ENCODE results near the gene RXFP4. TPM values are rescaled to one million over a fixed set of nuclear protein-coding genes. Genes with fewer than 3 reads are reported as not detected.

The RXFP4 gene
- total and polyA plus RNA-seq, 2 of the 13 experiments (the other 11 are each of a cell fraction or from before 2014, with no cell fraction given) = 0.38 to 1.4 TPM

- TF ChIP-seq ZC3H4 (CRISPR knock-in tag; IDR thresholded peaks at IDR 0.05; ENCODE audit: borderline replicate concordance) (no peak), PRDM4 (CRISPR knock-in tag; IDR thresholded peaks at IDR 0.05; ENCODE audit: borderline replicate concordance) (no peak)
Measured at GRCh38 chr1:155897746-155898145, 43.7 kb upstream of the RXFP4 start (continued).

DNA sequence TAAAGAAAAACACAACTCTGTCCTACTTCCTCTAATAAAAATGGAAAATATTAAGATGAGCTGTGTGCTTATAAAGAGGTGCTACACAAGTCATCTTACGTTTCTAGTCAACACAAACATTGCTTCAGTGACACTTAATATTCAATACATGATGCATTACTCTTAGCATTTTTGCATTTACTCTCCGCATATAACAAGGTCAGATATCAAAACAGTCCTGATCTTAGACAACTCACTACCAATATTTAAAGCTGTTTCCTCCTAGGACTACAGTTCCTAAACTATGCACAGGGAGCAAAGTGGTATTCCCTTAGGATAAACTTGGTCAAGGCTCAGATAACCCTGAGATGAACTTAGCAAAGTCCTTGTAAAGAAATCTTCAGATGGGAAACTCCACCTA lies 42.5 kb upstream of the RXFP4 start:
- DNase-seq (ENCODE audit: low spot score) (no peak), ATAC-seq (no peak), FAIRE-seq (no peak)
- POLR2A ChIA-PET = interaction anchor here (1.1 kb wide), 1 partner anchor 12 kb away, joined by 3 read pairs; the partner anchor contains the start of gene RIT1
- Histone ChIP-seq H4K20me1 (ENCODE audit: insufficient read depth, low read length) (no peaks in the 10 kb centered on the region), H3K27ac (ENCODE audit: extremely low read length, insufficient read depth, low read length) (no peak overlapping the region), H3K9ac (ENCODE audit: insufficient read depth, low read depth, low read length) (no peak overlapping the region), H3K4me1 (ENCODE audit: insufficient read depth, low read length) (peaks cover 3% of the 10 kb centered on the region), H3K27me3 (ENCODE audit: control insufficient read depth in 1 of 2, insufficient read depth in 2 of 2, low read length in 2 of 2) (no peaks in the 10 kb centered on the region), H2AFZ (ENCODE audit: low read length) (no peak overlapping the region), H3K4me3 (replicated peaks in 1 of 3; ENCODE audit: insufficient read depth in 1 of 3, low read depth in 2 of 3, low read length in 3 of 3) (no peak overlapping the region), H3K36me3 (replicated peaks in 1 of 2; ENCODE audit: control insufficient read depth in 1 of 2, insufficient read depth in 2 of 2, low read length in 2 of 2) (peaks cover 10 to 28% of the 10 kb centered on the region in 2 experiments), H3K79me2 (ENCODE audit: insufficient read depth, low read length) (no peaks in the 10 kb centered on the region), H3K4me2 (ENCODE audit: low read depth, low read length) (no peak overlapping the region), H3K9me3 (ENCODE audit: low read length) (no peaks in the 10 kb centered on the region)
- 96% methylated on average over 2 of the region's 2 CpGs for WGBS (ENCODE audit: low lambda C conversion rate)
- intact Hi-C loops (cut with micrococcal nuclease; ENCODE audit: unreplicated experiment) (loop anchor here (10.0 kb wide), 1 partner anchor 1516 kb away; no protein-coding TSS in a partner anchor), in situ Hi-C loops (cut with HindIII; ENCODE audit: extremely low pct_ligation_motif_present, low pct_unique_long_range_greater_than_20kb) (no loop called here)
- CTCF ChIA-PET (ENCODE audit: low intra/inter-chr PET ratio, low total read pairs) = no interaction called here
- no TSS peak for BruUV-seq (replicated peaks)
- TF ChIP-seq TBP (CRISPR knock-in tag; IDR thresholded peaks at IDR 0.05) (no peak), ZNF549 (CRISPR knock-in tag; IDR thresholded peaks at IDR 0.05) (no peak), ZNF749 (CRISPR knock-in tag; IDR thresholded peaks at IDR 0.05; ENCODE audit: borderline replicate concordance) (no peak), ZNF451 (CRISPR knock-in tag; IDR thresholded peaks at IDR 0.05) (no peak), PAX8 (CRISPR knock-in tag; IDR thresholded peaks at IDR 0.05; ENCODE audit: borderline replicate concordance) (no peak), RXRA (CRISPR knock-in tag; IDR thresholded peaks at IDR 0.05) (no peak), TRIM24 (CRISPR knock-in tag; IDR thresholded peaks at IDR 0.05) (no peak), NR3C1 (CRISPR knock-in tag; IDR thresholded peaks at IDR 0.05) (no peak), NFIB (CRISPR knock-in tag; IDR thresholded peaks at IDR 0.05; ENCODE audit: borderline replicate concordance) (no peak), FOSL2 (CRISPR knock-in tag; IDR thresholded peaks at IDR 0.05) (no peak), MNT (IDR thresholded peaks at IDR 0.05) (no peak)
- TF ChIP-seq, protein P1, sequence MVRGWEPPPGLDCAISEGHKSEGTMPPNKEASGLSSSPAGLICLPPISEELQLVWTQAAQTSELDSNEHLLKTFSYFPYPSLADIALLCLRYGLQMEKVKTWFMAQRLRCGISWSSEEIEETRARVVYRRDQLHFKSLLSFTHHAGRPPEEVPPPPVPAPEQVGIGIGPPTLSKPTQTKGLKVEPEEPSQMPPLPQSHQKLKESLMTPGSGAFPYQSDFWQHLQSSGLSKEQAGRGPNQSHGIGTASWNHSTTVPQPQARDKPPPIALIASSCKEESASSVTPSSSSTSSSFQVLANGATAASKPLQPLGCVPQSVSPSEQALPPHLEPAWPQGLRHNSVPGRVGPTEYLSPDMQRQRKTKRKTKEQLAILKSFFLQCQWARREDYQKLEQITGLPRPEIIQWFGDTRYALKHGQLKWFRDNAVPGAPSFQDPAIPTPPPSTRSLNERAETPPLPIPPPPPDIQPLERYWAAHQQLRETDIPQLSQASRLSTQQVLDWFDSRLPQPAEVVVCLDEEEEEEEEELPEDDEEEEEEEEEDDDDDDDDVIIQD (CRISPR knock-in tag; IDR thresholded peaks at IDR 0.05; ENCODE audit: low read depth) = no peak
- TF ChIP-seq, protein P2, sequence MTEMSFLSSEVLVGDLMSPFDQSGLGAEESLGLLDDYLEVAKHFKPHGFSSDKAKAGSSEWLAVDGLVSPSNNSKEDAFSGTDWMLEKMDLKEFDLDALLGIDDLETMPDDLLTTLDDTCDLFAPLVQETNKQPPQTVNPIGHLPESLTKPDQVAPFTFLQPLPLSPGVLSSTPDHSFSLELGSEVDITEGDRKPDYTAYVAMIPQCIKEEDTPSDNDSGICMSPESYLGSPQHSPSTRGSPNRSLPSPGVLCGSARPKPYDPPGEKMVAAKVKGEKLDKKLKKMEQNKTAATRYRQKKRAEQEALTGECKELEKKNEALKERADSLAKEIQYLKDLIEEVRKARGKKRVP (CRISPR knock-in tag; IDR thresholded peaks at IDR 0.05) = no peak

Measured in HepG2 (cell line).